ENCODE data around the gene CEP41.

The CEP41 gene

GRCh38 chr7:130345136-130345535, 95.7 kb downstream of the CEP41 start:
- H3K4me3 ChIP-seq (ENCODE audit: low read length): no peak overlapping the region
- TF ChIP-seq ZNF274 (IDR thresholded peaks at IDR 0.05; ENCODE audit: low read depth, low read length): no peak

- H3K4me3 ChIP-seq (ENCODE audit: low read length): no peak within 1 kb of the TSS
- TF ChIP-seq ZNF274 (IDR thresholded peaks at IDR 0.05; ENCODE audit: low read depth, low read length): no peak
Measured at GRCh38 chr7:130344271-130344866, 96.4 kb downstream of the CEP41 start, which contains the start of gene CPA5. CPA5 (plus strand) TSS chr7:130344816; CDS start chr7:130346486, 1,670 bp downstream.

Data from GM08714 (cell line).